Neural crest cell (in vitro differentiated cells): ENCODE measurements around the gene ARL4D. TPM values are rescaled to one million over a fixed set of nuclear protein-coding genes. Genes with fewer than 3 reads are reported as not detected.

Experiments
- DNase-seq: peaks from one replicate; pipeline ENCODE4 v3.0.0; 2021; ENCODE audit warnings: low read depth, mixed read lengths, low spot score
- H3K27ac Mint-ChIP-seq: one replicate; pipeline ENCODE4 v1.8.0; 2021; ENCODE audit warnings: mild to moderate bottlenecking, mixed read lengths; ENCODE audit not compliant: unreplicated experiment
- H3K27me3 Mint-ChIP-seq: 2 replicates; pipeline ENCODE4 v1.8.0; 2021; ENCODE audit warnings: low read depth, mild to moderate bottlenecking, mixed read lengths
- H3K36me3 Mint-ChIP-seq: 2 replicates; pipeline ENCODE4 v1.8.0; 2021; ENCODE audit warnings: low read depth, mild to moderate bottlenecking, mixed read lengths
- H3K4me1 Mint-ChIP-seq: 2 replicates; pipeline ENCODE4 v1.8.0; 2021; ENCODE audit warnings: mixed read lengths
- H3K4me3 Mint-ChIP-seq: one replicate; pipeline ENCODE4 v1.8.0; 2021; ENCODE audit warnings: mild to moderate bottlenecking, mixed read lengths
- H3K9me3 Mint-ChIP-seq: 2 replicates; pipeline ENCODE4 v1.8.0; 2021; ENCODE audit warnings: mixed read lengths
- total RNA-seq: library from RNA; stranded (reverse); gene quantifications from 2 replicates; pipeline ENCODE4 v1.2.1, GENCODE V29; 2021
- TF ChIP-seq, protein P1 (sequence below): fragments of 200-600 bp; sonication (generic); conservative IDR thresholded peaks from 2 replicates; pipeline ENCODE4 v1.5.0; 2021; ENCODE audit warnings: antibody characterized with exemption, mild to moderate bottlenecking

The ARL4D gene
- total RNA-seq, 1 donor from 2014 or later, result 13.8 TPM

DNA sequence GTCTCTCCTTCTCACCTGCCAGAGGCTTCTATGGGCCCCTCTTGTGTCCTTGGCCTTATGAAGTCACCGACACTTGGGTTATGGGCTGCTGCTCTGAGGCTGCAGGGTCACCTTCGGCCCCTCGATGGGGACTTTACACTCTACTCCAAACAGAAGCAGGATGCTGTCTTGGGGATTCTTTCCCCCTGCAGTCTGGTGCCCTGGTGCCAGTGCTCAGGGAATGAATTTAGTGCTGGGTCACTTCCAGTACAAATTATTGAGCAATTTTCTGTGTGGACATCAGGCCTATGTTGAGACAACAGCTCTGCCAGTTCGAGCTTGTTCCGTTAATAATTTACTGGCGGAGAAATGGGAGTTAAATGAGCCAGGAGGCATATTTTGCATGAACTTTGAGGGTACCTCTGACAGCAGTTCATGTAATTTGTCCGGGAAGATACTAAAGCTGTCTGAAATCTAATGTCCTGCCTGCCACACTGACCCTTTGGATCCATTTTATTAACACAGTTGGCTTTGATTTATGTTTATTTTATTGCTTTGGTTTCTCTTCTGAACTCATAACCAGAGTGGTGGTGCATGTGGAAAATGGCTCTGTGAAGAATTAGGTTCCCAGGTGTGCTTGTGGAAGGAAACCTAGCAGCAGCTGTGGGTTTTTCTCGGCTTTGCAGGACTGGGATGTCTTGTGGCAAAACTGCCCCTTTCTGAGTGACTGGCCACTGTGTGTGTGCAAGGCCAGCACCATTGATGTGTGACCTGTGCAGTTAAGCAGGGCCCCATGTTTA is 50.9 kb downstream of the ARL4D start:
- DNase-seq, result no peak
- no peak overlapping the region for H3K27ac Mint-ChIP-seq
- H3K27me3 Mint-ChIP-seq, result no peaks in the 10 kb centered on the region
- no peak overlapping the region for H3K4me3 Mint-ChIP-seq
- H3K36me3 Mint-ChIP-seq, result peaks cover 3% of the 10 kb centered on the region
- peaks cover 4% of the 10 kb centered on the region for H3K9me3 Mint-ChIP-seq
- H3K4me1 Mint-ChIP-seq, result no peaks in the 10 kb centered on the region
- TF ChIP-seq, protein P1, sequence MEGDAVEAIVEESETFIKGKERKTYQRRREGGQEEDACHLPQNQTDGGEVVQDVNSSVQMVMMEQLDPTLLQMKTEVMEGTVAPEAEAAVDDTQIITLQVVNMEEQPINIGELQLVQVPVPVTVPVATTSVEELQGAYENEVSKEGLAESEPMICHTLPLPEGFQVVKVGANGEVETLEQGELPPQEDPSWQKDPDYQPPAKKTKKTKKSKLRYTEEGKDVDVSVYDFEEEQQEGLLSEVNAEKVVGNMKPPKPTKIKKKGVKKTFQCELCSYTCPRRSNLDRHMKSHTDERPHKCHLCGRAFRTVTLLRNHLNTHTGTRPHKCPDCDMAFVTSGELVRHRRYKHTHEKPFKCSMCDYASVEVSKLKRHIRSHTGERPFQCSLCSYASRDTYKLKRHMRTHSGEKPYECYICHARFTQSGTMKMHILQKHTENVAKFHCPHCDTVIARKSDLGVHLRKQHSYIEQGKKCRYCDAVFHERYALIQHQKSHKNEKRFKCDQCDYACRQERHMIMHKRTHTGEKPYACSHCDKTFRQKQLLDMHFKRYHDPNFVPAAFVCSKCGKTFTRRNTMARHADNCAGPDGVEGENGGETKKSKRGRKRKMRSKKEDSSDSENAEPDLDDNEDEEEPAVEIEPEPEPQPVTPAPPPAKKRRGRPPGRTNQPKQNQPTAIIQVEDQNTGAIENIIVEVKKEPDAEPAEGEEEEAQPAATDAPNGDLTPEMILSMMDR, result no peak

Other genes with a start within 250 kb of the ARL4D start
- gene NBR1, start 227.8 kb upstream of the ARL4D start, total RNA-seq, result 33.2 and 33.7 TPM in 2 replicates
- gene TMEM106A, start 187.1 kb upstream of the ARL4D start, total RNA-seq, result 4.6 and 5.8 TPM in 2 replicates
- not detected in 2 replicates for gene CCDC200, start 170.4 kb upstream of the ARL4D start, total RNA-seq
- gene RNU2-1, start 165.0 kb upstream of the ARL4D start, total RNA-seq, result 6,904 and 8,313 TPM in 2 replicates
- gene DHX8, start 85.0 kb downstream of the ARL4D start, total RNA-seq, result 56.9 and 68.0 TPM in 2 replicates
- gene ETV4, start 147.3 kb downstream of the ARL4D start, total RNA-seq, result 55.0 and 59.6 TPM in 2 replicates